Gastrocnemius medialis (tissue), 4 donors: ENCODE data around the gene GABRG3. TPM values are rescaled to one million over a fixed set of nuclear protein-coding genes. Genes with fewer than 3 reads are reported as not detected.

Source experiments
- ATAC-seq, 2 donors: fragments of 150-250 bp; one replicate each; pipeline ENCODE4 v1.9.1; 2016
- DNase-seq, 2 donors: peaks; one replicate each; pipeline ENCODE4 v3.0.0-alpha.2; 2019
- H3K27ac ChIP-seq, 4 donors: fragments of 200-600 bp; sonication (generic); 1 replicate in 1 of 4; 2 replicates in 3 of 4; pipeline ENCODE4 v1.5.1; 2016 to 2018; ENCODE audit warnings: mild to moderate bottlenecking in 2 of 4, moderate library complexity in 1 of 4
- H3K27me3 ChIP-seq, 3 donors: fragments of 200-600 bp; sonication (generic) in 2 of 3; 1 replicate in 1 of 3; 2 replicates in 2 of 3; pipeline versions ENCODE4 v1.5.1 to v1.6.0; 2016 to 2019; ENCODE audit warnings: mild to moderate bottlenecking in 1 of 3, moderate library complexity in 1 of 3
- H3K36me3 ChIP-seq, 2 donors: fragments of 200-600 bp; sonication (generic) in 1 of 2; one replicate each; pipeline ENCODE4 v1.5.1; 2017 to 2018
- H3K4me1 ChIP-seq, 2 donors: fragments of 200-600 bp; sonication (generic) in 1 of 2; one replicate each; pipeline ENCODE4 v1.5.1; 2016 to 2017; ENCODE audit warnings: mild to moderate bottlenecking in 2 of 2
- H3K4me3 ChIP-seq, 4 donors: fragments of 200-600 bp; sonication (generic) in 3 of 4; 1 replicate in 1 of 4; 2 replicates in 3 of 4; pipeline ENCODE4 v1.5.1; 2016 to 2019; ENCODE audit warnings: mild to moderate bottlenecking in 2 of 4
- H3K9me3 ChIP-seq, 3 donors: fragments of 200-600 bp; sonication (generic) in 2 of 3; 1 replicate in 1 of 3; 2 replicates in 2 of 3; pipeline ENCODE4 v1.5.1; 2016 to 2019
- CTCF ChIP-seq, 5 experiments: fragments of 450-650 bp in 3 of 5; fragments of 200-600 bp in 2 of 5; sonication (generic) in 2 of 5; IDR thresholded peaks in 4 of 5; conservative IDR thresholded peaks in 1 of 5; 1 replicate in 4 of 5; 2 replicates in 1 of 5; pipeline ENCODE4 v1.5.1; 2016 to 2019; ENCODE audit warnings: antibody characterized with exemption in 5 of 5, mild to moderate bottlenecking in 3 of 5, moderate library complexity in 3 of 5
- POLR2A ChIP-seq, 2 donors: fragments of 450-650 bp; IDR thresholded peaks; one replicate each; pipeline ENCODE4 v1.6.1; 2017; ENCODE audit warnings: antibody characterized with exemption in 2 of 2, mild to moderate bottlenecking in 2 of 2, moderate library complexity in 2 of 2
- in situ Hi-C, 4 donors: fragments of 200-750 bp; cut with MboI; loops; one replicate each; pipeline versions ENCODE4 v1.15.0 to v1.8.0; 2017; ENCODE audit warnings: low sequenced_read_pairs in 4 of 4
- intact Hi-C: fragments of 100-400 bp; cut with DNase I; formaldehyde crosslinking; loops from one replicate; pipeline ENCODE4 v1.15.1; 2023; ENCODE audit warnings: low total_unique reads
- total RNA-seq, 4 donors: library from RNA; depleted of rRNA; stranded (reverse); fragments of >200 nt; gene quantifications; one replicate each; pipeline versions ENCODE4 v1.1.0 to v1.2.3, GENCODE V29; 2016

GABRG3 gene
- total RNA-seq, 4 donors from 2014 or later = not detected

GRCh38 chr15:27589260-27589659 is 618.3 kb downstream of the GABRG3 start:
- in situ Hi-C loops (no loop called here), intact Hi-C loops (no loop called here)

DNA sequence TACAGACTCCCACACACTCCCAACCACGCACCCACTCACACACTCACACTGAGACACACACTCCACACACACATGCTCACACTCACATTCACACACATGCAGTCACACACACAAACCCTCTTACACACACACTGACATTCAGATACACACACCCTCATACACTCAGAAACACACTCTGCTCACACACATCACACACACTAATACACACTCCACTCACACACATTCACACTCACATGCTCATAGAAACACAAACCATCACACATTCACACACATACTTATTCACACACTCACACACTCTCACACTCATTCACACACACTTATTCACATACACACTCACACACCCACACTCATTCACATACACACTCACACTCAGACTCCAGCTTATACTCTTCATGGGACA is 618.8 kb downstream of the GABRG3 start:
- Histone ChIP-seq H3K4me1 (no peaks in the 10 kb centered on the region), H3K27ac (no peak overlapping the region), H3K4me3 (no peak overlapping the region), H3K36me3 (no peaks in the 10 kb centered on the region), H3K27me3 (no peaks in the 10 kb centered on the region), H3K9me3 (no peaks in the 10 kb centered on the region)
- no peak for DNase-seq
- no peak for TF ChIP-seq POLR2A (IDR thresholded peaks at IDR 0.05)
- TF ChIP-seq CTCF (IDR thresholded peaks at IDR 0.05 in 4 of 5, conservative IDR thresholded peaks at IDR 0.05 in 1 of 5) = no peak
- no peak for ATAC-seq
- in situ Hi-C loops = no loop called here
- intact Hi-C loops = no loop called here

More at GRCh38 chr15:27589260-27589659, 618.3 kb downstream of the GABRG3 start:
- H3K27me3 ChIP-seq = no peaks in the 10 kb centered on the region
- ATAC-seq (no peak), DNase-seq (no peak)
- no peaks in the 10 kb centered on the region for H3K4me1 ChIP-seq
- TF ChIP-seq POLR2A (IDR thresholded peaks at IDR 0.05) (no peak), CTCF (IDR thresholded peaks at IDR 0.05 in 4 of 5, conservative IDR thresholded peaks at IDR 0.05 in 1 of 5) (no peak)
- no peaks in the 10 kb centered on the region for H3K9me3 ChIP-seq
- no peak overlapping the region for H3K4me3 ChIP-seq
- H3K36me3 ChIP-seq = no peaks in the 10 kb centered on the region
- no peak overlapping the region for H3K27ac ChIP-seq

Other genes starting within 250 kb of the GABRG3 start
- under 1 TPM; 0.23 to 0.91 (median 0.35) TPM for gene GABRB3, start 198.1 kb upstream of the GABRG3 start, total RNA-seq
- not detected for gene GABRA5, start 104.1 kb upstream of the GABRG3 start, total RNA-seq